HG03097 (cell line): ENCODE results near the gene DMBX1.

Experiments
- ATAC-seq: cut with Tn5 transposase; IDR thresholded peaks from one replicate; pipeline ENCODE4 v1.9.1; 2021; ENCODE audit not compliant: unreplicated experiment, low FRiP score

Gene DMBX1

DNA sequence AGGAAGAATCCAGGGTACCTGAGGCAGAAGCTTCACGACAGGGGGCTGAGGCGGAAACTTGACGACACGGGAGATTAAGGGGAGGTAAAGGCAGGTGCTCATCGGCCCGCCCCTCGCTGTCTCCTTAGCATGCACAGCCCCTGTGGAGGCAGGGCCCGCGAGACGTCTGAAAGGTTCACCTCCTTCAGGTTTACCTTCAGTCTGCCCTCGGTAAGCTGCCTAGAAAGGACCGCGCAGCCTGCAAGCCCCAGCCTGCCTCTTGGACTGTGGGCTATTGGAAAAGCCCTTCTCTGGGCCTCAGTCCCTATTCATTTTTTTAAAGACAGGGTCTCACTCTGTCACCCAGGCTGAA is 33.3 kb downstream of the DMBX1 start:
- ATAC-seq = no peak

GRCh38 chr1:46523496-46524353 is 34.1 kb downstream of the DMBX1 start:
- no peak for ATAC-seq

GRCh38 chr1:46524843-46525242 is 35.2 kb downstream of the DMBX1 start:
- ATAC-seq = no peak

- ATAC-seq = no peak
Observed at GRCh38 chr1:46525253-46525983, 35.8 kb downstream of the DMBX1 start.

- no peak for ATAC-seq
Observed at GRCh38 chr1:46526013-46526690, 36.5 kb downstream of the DMBX1 start.

- ATAC-seq = no peak
Observed at GRCh38 chr1:46526691-46527291, 37.2 kb downstream of the DMBX1 start.

GRCh38 chr1:46527474-46528296 is 38.0 kb downstream of the DMBX1 start:
- ATAC-seq = peak; percentile 65

- ATAC-seq = no peak
Observed at GRCh38 chr1:46528297-46528955, 38.8 kb downstream of the DMBX1 start.

DNA sequence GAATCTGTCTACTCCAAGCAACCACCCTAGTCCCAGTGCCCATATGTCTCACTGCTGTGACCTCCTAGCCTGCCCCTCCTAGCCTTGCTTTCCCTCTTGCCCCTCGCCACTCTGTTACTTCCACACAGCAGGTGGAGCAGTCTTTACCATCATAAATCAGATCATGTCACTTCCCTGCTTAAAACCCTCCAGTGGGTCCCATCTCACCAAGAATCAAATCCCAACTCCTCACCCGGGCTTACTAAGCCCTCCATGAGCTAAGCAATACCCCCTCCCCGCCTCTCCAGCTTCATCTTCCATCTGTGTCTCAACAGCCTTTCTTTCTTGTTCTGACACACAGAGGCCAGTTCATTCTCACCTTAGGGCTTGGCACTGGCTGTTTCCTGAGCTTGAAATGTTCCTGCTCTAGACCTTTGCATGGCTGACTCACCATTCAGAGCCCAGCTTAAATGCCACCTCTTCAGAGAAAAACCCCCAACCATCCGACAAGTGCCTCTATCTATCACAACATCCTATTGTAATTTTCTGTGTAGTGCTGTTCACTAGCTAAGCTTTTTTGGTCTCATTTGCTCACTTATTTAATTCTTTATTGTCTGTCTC is 39.5 kb downstream of the DMBX1 start:
- no peak for ATAC-seq

DNA sequence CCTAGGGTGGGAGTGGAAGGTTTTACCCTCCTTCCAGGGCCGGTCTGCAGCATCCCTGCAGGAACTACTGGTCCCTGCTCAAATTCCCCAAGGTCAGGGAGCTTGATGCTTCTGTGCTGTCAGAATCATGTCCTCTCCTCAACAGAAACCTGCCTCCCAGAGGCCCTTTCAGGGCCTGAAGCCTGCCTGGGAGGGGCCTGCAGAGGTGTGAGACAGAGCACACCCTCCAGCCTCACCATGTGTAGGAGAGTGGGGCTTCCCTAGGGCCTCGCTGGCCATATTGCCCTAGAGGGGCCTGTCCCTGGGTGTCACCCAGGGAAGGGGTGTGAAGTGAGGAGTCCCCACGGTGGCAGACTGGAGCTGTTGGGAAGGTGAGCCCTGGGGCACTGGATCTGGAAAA is 40.7 kb downstream of the DMBX1 start:
- no peak for ATAC-seq

DNA sequence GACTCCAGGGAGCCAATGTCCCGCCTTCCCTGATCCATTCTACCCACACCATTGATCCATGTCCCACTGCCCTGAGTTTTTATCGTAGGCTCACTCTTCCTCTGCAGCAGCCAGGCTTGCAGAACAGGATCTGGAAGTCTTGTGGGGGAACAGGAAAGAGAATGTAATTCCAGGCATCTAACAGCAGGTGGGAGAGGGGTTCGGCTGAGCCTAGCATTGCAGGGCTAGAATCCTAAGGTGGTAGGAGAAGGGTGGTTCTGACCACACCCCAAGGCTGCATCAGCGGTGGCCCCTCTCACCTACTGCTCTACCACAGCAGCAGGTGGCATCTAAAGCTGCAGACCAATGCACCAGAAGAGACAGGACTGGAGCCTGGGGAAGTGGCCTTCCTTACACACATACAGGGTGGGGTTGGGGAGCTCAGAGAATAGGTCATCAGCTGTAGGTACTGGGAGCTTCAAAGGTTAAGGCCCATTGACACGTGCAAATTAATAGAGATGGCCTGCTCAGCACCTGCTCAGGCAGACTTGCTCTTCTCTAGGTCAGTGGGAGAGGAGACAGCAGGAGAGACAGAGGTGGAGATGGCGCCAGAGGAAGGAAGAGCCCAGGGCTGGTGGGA is 41.3 kb downstream of the DMBX1 start:
- ATAC-seq = no peak

DNA sequence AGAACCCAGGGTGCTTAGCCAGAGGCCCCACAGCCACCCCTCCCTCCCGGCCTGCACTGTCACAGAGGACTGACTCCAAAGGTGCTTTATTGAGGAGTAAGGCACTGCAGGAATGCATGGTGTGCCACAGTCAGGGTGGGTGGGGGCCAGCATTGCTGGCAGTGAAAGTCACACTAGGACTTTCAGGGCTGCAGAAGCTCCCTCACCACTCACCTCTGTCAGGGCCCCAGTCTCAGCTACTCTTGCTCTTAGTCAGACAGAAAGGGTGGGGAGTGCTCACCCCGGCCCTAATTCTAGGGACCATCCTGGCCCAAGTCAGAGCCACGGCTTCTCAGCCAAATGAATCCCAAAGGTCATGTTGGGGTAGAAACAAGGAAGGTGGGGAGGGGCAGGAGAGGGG is 42.5 kb downstream of the DMBX1 start:
- ATAC-seq = no peak

- ATAC-seq = no peak
Observed at GRCh38 chr1:46532498-46533178, 43.0 kb downstream of the DMBX1 start.

GRCh38 chr1:46533179-46533864 is 43.7 kb downstream of the DMBX1 start:
- ATAC-seq = no peak

DNA sequence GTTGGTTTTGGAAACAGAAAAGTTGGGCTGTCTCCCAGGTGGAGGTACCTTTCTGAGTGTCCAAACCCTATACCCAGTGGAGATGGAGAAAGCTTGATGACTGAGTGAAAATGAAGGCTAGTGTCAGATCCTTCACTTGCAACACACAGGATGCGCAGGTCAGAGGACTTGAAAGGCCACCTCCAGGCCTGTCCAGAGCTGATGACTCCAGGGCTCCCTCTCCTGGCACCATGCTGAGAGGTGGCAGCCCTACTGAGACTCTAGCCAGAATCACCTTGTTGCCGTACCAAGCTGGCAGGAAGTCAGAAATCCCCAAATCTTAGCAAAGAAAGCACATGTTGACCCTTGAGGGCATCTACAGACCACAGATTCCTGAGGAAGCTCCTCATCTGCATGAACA is 45.4 kb downstream of the DMBX1 start:
- no peak for ATAC-seq

DNA sequence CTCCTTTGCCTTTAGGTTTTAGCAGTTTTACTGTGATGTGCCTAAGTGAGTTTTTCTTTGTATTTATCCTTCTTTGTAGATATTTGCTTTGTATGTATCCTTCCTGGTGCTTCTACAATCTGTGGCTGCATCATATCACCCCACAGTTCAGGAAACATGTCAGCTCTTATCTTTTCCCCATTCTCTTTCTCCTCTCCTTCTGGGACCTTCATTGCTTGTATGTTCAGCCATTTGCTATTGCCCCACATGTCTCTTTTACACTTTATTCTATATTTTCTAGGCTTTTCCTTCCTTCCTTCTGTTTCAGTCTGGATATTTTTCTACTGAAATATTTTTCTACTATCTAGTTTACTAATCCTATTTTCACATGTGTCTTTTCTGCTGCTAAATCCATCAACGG is 46.9 kb downstream of the DMBX1 start:
- no peak for ATAC-seq

DNA sequence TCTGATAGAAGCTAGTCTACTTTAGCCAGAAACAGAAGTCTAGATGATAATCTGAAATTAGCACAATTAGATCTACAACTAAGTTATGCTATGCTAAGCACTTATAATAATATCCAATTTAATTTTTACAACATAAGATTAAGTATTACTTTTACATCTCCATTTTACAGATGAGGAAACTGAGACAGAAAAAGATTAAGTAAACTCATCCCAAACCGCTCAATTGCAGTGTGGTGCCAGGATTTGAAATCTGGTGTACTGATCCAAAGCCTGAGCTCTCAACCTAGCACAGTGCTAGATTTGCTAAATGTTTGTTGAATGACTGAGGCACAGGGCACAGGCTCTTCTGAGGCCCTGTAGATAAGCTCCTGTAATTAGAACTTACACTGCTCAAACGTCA is 48.0 kb downstream of the DMBX1 start:
- no peak for ATAC-seq

GRCh38 chr1:46538147-46538546 is 48.5 kb downstream of the DMBX1 start:
- no peak for ATAC-seq
